ENCODE measurements around the gene TSPAN19.

Gene TSPAN19

DNA sequence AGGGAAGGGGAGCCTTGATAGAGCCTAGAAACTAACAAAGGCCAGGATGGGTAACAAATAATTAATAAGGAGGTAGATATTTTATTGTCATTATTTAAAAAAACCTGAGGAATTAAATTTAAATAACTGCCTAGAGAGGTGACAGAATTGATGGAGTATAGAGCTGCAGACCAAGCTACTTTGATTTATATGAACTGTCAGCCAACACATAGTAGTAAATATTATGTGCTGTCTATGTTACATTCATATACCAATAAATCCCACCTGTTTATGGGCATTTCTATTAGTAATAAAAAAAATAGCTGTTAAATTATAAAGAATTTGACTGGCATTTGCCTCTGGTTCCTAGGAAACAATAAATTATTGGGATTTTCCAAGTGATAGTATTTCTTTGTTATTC is 37.7 kb downstream of the TSPAN19 start:
- DNase-seq: no peak

DNA sequence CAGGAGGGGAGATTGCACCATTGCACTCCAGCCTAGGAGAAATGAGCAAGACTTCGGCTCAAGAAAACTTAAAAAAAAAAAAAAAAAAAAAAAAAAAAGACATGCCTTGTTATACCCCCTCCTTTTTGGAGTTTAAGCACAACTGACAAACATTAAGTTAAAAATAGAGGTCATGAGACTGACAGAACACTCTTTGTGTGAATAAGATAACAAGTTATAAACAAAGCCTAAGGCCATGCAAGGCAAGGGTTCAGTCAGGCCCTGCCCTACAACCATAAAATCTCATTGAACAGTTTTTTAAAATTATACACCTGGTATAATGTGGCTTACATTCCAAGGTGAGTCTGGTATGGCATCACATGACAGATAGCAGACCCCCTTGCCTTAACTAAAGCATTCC is 39.3 kb downstream of the TSPAN19 start:
- DNase-seq: no peak

DNA sequence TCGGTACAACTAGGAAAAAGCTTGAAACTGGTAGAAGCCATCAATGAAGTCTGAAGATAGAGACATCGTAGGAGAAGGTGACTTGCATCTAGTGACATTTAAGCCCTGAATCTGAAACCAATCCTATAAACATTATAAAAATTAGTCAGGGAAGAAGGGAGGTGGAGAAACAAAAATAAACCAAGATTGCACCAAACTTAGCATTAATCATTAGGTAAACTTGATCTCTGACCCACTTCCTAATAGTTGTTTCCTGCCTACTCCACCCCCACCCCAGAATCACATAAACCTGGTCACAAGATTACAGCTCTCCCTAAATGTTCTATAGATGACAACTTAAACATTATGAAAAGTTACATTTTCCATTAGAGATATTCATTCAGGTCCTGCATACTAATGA is 40.4 kb downstream of the TSPAN19 start:
- no peak for DNase-seq

DNA sequence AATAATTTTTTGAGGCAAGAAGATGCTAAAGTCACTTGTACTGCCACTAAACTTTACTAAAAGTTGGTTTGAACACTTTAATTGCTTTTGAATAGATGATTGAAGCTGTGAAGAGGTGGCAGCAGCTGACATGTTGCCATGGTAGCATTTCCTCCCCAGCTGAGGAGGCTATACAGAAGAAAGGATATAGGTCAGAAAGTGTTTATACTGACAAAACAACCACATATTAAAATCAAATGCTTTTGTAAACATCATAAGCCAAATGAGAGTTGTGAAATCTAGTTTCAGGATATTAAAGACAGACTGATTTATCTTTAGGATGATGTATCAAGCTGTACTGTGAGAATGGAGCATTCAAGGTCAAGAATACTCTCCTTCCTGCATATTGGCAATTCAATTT is 41.7 kb downstream of the TSPAN19 start:
- DNase-seq: no peak

DNA sequence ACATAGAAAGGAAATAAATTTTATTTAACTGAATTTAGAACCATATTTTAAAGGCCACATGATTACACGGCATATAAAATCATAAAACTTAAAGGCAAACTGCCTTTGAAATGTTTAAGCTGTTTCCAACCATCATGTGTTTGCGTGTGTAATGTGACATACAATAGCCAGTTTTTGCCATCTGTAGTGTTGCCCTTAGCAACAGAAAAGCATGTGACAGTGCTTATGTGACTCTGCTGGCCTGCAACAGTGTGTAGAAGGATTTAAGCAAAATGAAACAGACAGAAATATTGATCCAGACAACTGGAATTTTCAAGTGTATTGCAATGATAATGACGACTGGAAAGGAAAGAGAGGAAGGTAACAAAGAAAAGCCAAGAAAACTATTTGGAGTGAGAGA is 49.5 kb downstream of the TSPAN19 start:
- DNase-seq: no peak

DNA sequence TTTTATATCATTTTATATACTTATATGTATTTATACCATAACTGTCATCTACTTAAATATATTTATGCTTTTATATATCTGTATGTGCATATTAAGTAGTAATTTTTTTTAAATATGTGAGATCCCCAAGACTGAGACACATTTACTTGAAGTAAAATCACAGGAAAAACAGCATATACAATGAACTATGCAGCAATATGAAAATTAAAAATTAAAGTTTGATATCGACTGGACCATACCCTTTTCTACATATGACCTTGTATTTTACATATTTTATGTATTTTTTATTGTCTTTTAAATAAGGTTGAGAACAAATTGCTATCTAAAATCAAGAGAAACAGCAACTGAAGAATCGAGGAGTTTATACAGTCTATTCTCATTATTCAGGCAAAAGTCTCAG is 50.0 kb downstream of the TSPAN19 start:
- no peak for DNase-seq

DNA sequence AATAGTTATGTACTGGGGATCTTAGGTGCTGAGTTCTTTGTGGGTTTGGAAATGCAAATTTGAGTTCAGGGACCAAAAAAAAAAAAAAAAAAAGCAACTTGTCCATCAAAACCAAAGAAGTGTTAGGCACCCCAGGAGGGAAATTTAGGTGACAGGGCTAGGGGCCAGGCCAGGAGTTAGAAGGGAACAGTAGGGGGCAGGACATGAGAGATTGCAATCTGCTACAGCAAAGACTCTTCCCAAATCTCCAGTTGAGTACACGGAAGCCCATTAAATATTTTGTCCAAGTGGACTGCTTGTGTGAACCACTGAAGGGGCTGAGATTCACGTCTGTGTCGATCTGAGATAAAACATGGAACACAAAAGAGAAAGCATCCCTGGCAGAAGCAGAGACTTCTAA is 52.8 kb downstream of the TSPAN19 start:
- DNase-seq: no peak

DNA sequence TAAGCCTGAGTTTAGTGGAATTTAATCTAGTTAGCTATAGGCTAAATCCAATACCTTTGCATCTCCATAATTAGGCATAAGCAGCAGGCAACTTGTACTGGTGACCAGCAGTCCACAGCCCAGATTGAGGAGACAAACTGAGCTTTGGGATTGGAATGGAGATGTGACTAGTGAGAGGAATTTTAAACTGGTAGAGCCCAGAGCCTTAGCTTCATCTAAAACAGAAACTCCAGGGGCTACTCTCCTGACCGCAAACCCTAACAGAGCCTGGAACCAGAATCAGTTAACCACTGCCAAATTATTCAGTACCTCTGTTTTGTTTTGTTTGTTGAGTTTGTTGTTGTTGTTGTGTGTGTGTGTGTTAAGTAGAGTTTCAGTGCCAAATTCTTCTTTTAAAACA is 53.2 kb downstream of the TSPAN19 start:
- no peak for DNase-seq

DNA sequence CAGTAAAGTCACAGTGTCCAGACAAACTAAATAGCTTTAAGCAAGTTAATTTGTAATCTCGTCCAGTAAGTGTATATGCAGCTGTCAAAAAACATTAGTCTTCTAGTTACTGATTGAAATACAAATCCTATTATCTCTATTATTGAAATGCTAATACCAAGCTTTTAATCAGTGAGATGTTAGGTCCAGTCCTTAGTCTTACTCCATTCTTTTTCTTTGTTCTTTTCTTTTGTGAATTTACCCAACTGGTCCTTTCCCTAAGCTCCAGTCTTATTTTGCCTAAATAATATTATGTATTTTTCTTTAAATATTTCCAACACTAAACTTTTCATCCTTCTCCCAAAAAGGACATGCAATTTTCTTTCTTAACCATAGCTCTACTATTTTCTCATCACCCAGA is 57.2 kb downstream of the TSPAN19 start:
- DNase-seq: no peak

DNA sequence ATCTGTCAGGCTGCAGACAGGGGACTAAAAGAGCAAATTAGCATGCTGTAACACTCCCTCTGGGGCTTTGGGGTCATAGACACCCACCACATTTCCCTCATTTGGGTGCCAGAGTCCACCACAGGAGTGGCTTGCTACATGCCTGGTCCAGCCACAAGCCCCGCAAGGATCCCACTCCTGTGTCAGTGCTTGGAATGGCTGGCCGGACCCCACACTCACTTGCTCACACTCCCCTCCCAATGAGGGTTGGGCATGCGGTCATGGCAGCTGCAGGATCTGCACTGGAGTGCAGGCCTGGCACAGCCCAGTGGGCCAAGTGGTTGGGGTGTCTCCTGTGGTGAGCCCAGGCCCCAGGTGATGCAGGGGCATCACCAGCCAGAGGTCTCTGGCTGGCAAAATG is 59.9 kb downstream of the TSPAN19 start:
- no peak for DNase-seq

DNA sequence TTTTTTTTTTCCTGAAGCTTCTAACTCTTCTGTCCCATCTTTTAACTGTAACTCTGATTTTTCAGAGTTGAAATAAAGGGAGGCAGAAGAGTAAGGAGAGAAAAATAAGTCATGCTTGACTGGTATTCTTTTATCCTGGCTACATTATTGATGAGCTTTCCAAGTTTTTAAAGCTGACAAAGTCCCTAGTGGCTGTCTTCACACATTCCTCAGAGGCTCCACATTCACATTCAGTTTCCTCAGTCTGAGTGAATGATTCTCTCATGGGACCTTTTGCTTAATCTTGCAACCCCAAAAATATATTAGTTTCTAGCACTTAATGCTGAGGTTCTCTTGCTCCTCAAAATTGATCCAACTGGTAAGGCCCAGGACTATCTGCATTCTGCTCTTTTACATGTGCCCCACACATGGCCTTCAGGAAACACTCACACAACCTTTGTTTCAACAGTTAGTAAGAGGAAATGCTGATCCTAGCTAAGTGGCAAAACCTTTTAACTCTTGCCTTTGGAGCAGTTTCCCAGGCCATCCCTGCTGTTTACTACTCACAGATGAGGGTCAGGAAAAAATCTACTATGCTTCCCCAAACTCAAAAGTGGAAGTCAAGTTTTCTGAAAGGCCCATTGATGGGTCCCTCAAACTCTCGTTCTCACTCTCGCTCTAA is 61.8 kb downstream of the TSPAN19 start:
- DNase-seq: peak; percentile 3

DNA sequence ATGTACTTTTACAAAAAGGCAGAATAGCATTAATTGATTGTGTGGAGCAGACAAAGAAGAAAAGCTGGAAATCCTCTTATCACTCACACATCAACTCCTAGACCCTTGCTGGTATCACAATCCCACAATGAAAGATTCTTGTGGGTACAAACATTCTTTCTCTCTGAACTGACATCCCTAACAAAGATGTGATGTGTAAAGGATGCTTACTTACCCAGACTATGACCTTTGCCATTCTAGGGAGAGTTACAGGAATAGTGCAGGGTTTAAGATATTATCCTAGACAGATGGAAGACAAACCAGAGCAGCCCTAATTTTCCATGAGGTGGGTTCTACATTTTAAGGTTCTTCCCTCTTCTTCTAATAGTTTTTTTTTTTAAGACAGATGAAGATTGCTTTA is 63.1 kb downstream of the TSPAN19 start:
- no peak for DNase-seq

DNA sequence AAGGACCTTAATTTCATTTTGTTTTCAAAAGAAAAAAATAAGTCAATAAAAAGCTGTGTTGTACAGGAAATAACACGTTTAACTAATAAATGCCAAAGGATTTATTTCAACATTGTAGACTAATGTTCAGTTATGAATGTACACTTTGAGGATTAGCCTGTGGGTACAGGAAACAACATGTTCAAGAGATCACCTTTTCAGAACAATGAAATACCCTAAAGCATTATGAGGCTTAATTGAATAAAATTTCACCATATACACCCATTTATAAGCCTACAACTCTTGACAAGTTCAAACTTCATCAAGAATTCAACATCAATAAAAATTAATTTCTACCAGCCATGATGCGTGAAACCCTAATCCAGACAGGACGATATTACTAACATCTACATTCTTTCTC is 66.9 kb downstream of the TSPAN19 start:
- no peak for DNase-seq
